Pons (tissue), 1 donor: Measurements from ENCODE around the gene C3orf52.
A peak's percentile ranks its signal among the peaks of the same experiment; 100 is the strongest.
"Not testable (repeated sequence)": the region's sequence is repeated elsewhere in the genome, so short reads cannot be mapped to it uniquely, and the experiment has no call there.

Experiments
- DNase-seq: peaks from one replicate; pipeline ENCODE4 v3.0.0-alpha.2; 2016; ENCODE audit warnings: low spot score

Gene C3orf52

GRCh38 chr3:112086076-112086854 lies at the start of gene C3orf52:
Gene C3orf52, plus strand, starts transcription at chr3:112086389. Its CDS starts 19 bp downstream, at chr3:112086408.
- peak; percentile 9 for DNase-seq

GRCh38 chr3:112037194-112037593 lies 49.0 kb upstream of the C3orf52 start:
- DNase-seq, result not testable (repeated sequence)

- no peak for DNase-seq
These were observed 47.3 kb upstream of the C3orf52 start for GRCh38 chr3:112038863-112039262.

GRCh38 chr3:112041321-112041720 lies 44.9 kb upstream of the C3orf52 start:
- no peak for DNase-seq

- DNase-seq, result peak; percentile 13
These were observed 43.3 kb upstream of the C3orf52 start for GRCh38 chr3:112042842-112043280.

- peak; percentile 74 for DNase-seq
These were observed 42.5 kb upstream of the C3orf52 start for GRCh38 chr3:112043621-112044201.

GRCh38 chr3:112046599-112046998 lies 39.6 kb upstream of the C3orf52 start:
- no peak for DNase-seq

- DNase-seq, result no peak
These were observed 38.9 kb upstream of the C3orf52 start for GRCh38 chr3:112047264-112047663.

- DNase-seq, result no peak
These were observed 37.3 kb upstream of the C3orf52 start for GRCh38 chr3:112048911-112049310.

- no peak for DNase-seq
These were observed 33.0 kb upstream of the C3orf52 start for GRCh38 chr3:112053229-112053628.

GRCh38 chr3:112056451-112056929 lies 29.7 kb upstream of the C3orf52 start:
- DNase-seq, result no peak

- DNase-seq, result no peak
These were observed 26.7 kb upstream of the C3orf52 start for GRCh38 chr3:112059497-112059896.

GRCh38 chr3:112061152-112061551 lies 25.0 kb upstream of the C3orf52 start:
- DNase-seq, result no peak

GRCh38 chr3:112072387-112073060 lies 13.7 kb upstream of the C3orf52 start:
- DNase-seq, result not testable (repeated sequence)

- DNase-seq, result no peak
These were observed 12.2 kb upstream of the C3orf52 start for GRCh38 chr3:112074006-112074405.

- no peak for DNase-seq
These were observed 11.3 kb upstream of the C3orf52 start for GRCh38 chr3:112074616-112075497.

GRCh38 chr3:112078125-112079083 lies 7.8 kb upstream of the C3orf52 start:
- DNase-seq, result no peak

- DNase-seq, result no peak
These were observed 3.0 kb upstream of the C3orf52 start for GRCh38 chr3:112083239-112083638.

- DNase-seq, result peak; percentile 8
These were observed 1.0 kb upstream of the C3orf52 start for GRCh38 chr3:112084980-112085705.

- DNase-seq, result no peak
These were observed 484 bp upstream of the C3orf52 start for GRCh38 chr3:112085735-112086075.
